ENCODE results near the gene PPM1A.

DNA sequence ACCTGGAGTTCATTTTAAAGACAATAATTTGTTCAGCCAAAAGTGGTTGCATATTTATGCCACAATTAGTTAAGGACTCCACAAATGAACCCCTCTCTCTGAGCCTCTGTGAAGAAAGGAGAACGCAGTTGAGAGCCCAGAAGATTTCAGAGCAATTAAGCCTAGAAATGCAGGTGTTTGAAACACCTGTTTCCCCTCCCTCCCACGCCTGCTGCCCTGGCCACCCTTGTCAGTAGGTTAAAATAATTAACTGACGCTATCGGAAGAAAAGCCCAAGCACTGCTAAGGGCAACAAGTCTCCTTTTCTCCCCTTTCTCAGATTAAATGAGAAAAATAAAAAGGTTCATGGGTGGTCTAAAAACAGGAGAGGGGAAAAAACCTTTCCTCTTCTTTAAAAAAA, 99.2 kb downstream of the PPM1A start:
- TF ChIP-seq EZH2phosphoT487 (IDR thresholded peaks at IDR 0.05; ENCODE audit: insufficient read depth, low read depth): no peak
- no peak for TF ChIP-seq EZH2 (IDR thresholded peaks at IDR 0.05; ENCODE audit: insufficient read depth, poor library complexity, severe bottlenecking)

All from GM23248 (cell line).